GM12892 (cell line): ENCODE results near the gene PDE4B.

ENCODE experiments used
- POLR2A ChIP-seq: IDR thresholded peaks from 2 replicates; pipeline ENCODE4 v1.6.1; 2011; ENCODE audit warnings: low read depth, low read length, control low read depth
- TAF1 ChIP-seq: IDR thresholded peaks from 2 replicates; pipeline ENCODE4 v1.6.1; 2011; ENCODE audit warnings: low read depth, mild to moderate bottlenecking, control low read depth, low read length, borderline replicate concordance

DNA sequence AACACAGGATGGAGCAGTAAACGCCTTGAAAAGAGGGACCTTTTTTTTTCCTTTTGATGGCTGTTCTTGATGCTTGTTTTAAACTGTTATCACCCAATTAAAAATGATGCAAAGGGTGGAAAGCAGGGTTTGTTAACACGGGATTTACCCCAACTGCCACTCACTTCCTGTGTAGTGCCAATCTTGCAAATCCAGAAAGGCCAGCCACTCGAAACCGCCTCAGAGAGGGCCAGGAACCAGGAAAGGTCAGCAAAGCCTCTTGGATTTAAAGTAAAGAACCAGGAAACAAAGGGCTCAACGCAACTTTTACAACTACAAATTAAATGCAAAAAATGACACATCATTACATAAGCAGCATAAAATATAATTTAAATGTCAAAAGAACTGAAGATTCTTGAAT lies 347.4 kb downstream of the PDE4B start:
- no peak for TF ChIP-seq TAF1
- TF ChIP-seq POLR2A, result no peak
